ENCODE data around the gene KDM6A. TPM values are rescaled to one million over a fixed set of nuclear protein-coding genes. Genes with fewer than 3 reads are reported as not detected.
A peak's percentile ranks its signal among the peaks of the same experiment; 100 is the strongest.

KDM6A gene
- total and polyA plus RNA-seq, 9 of the 15 experiments (the other 6 are each of a cell fraction or from before 2014, with no cell fraction given) = 8.4 to 34.3 (median 22.9) TPM

GRCh38 chrX:44872821-44873414 is at the start of gene KDM6A (continued):
- TF ChIP-seq PKNOX1 (IDR thresholded peaks at IDR 0.05) (peak; percentile 99), JUN (IDR thresholded peaks at IDR 0.05; ENCODE audit: borderline replicate concordance, low read depth, low read length) (peak; percentile 52; the same call in 1 of the 2 replicates), JUN (CRISPR knock-in tag; IDR thresholded peaks at IDR 0.05; ENCODE audit: borderline replicate concordance) (no peak), ATF1 (CRISPR knock-in tag; IDR thresholded peaks at IDR 0.05) (no peak), ATF1 (tag; IDR thresholded peaks at IDR 0.05) (peak; percentile 92), CREB1 (IDR thresholded peaks at IDR 0.05) (peak; percentile 82), CREB1 (CRISPR knock-in tag; IDR thresholded peaks at IDR 0.05) (peak; percentile 75), MCM7 (IDR thresholded peaks at IDR 0.05) (no peak), BCOR (IDR thresholded peaks at IDR 0.05) (no peak), PHF21A (IDR thresholded peaks at IDR 0.05; ENCODE audit: borderline replicate concordance, low read depth) (no peak), HNRNPH1 (optimal IDR thresholded peaks at IDR 0.05; ENCODE audit: low read depth, low read length) (no peak), L3MBTL2 (IDR thresholded peaks at IDR 0.05) (no peak), TAF1 (IDR thresholded peaks at IDR 0.05; ENCODE audit: control insufficient read depth, extremely low read depth, insufficient read depth, low read length, severe bottlenecking) (peak; percentile 60), YY1 (IDR thresholded peaks at IDR 0.05; ENCODE audit: borderline replicate concordance in 1 of 3, control insufficient read depth in 1 of 3, extremely low read depth in 1 of 3, insufficient read depth in 3 of 3, insufficient read length in 1 of 3, insufficient replicate concordance in 2 of 3, low read depth in 1 of 3, low read length in 2 of 3) (peak in 1 of 3 experiments; percentile 41), USF2 (CRISPR knock-in tag; IDR thresholded peaks at IDR 0.05) (peak; percentile 99), TCF15 (CRISPR knock-in tag; IDR thresholded peaks at IDR 0.05) (no peak), COPS2 (conservative IDR thresholded peaks at IDR 0.05) (no peak), CTCF (IDR thresholded peaks at IDR 0.05 in 2 of 3, conservative IDR thresholded peaks at IDR 0.05 in 1 of 3; ENCODE audit: insufficient read depth in 2 of 3, low read depth in 1 of 3, low read length in 3 of 3) (no peak), FOXK2 (conservative IDR thresholded peaks at IDR 0.05 in 1 of 2, IDR thresholded peaks at IDR 0.05 in 1 of 2; ENCODE audit: low read depth in 2 of 2) (peak; percentile 92 to 94; a peak in 3 of 4 replicates), RAD51 (IDR thresholded peaks at IDR 0.05; ENCODE audit: borderline replicate concordance, low read depth) (peak; percentile 95), ZBTB7A (IDR thresholded peaks at IDR 0.05; ENCODE audit: borderline replicate concordance, control insufficient read depth, low read depth, low read length) (peak; percentile 56; the same call in 1 of the 2 replicates), FOS (IDR thresholded peaks at IDR 0.05; ENCODE audit: extremely low read depth, insufficient read length) (peak; percentile 61), ELK1 (CRISPR knock-in tag; IDR thresholded peaks at IDR 0.05) (no peak), POLR2AphosphoS5 (IDR thresholded peaks at IDR 0.05; ENCODE audit: control insufficient read depth, insufficient read depth, low read depth, low read length) (no peak)
